ENCODE results near the gene FRMD4A.

FRMD4A gene

GRCh38 chr10:13857451-13857850 is 473.3 kb downstream of the FRMD4A start:
- H3K4me2 ChIP-seq (ENCODE audit: low read depth, low read length) = no peak overlapping the region

DNA sequence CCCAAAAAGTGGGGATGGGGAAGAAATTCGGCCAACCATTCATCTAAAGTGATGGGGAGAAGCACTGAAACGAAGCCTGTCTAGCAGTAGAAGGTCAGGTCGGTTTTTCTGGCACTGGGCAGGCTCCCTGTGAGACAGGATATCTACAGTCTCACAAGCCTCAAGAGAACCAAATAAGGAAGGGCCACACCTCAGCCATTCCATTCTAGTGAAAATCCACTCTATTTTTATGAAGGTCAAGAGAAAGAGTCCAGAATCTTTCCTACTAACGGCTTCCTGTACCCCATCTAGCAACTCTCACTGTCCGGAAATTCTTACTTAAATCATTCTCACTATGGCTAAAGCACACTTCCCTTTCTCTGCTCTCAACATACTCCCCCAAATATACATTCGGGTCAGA is 476.9 kb downstream of the FRMD4A start:
- Histone ChIP-seq H3K27ac (ENCODE audit: low read length) (no peak overlapping the region), H4K20me1 (ENCODE audit: insufficient read depth, low read length) (no peaks in the 10 kb centered on the region), H3K4me1 (ENCODE audit: low read length) (no peaks in the 10 kb centered on the region), H3K79me2 (ENCODE audit: low read length) (no peaks in the 10 kb centered on the region), H3K9me2 (replicated peaks; ENCODE audit: insufficient read depth, low read length) (no peaks in the 10 kb centered on the region), H3K9me3 (replicated peaks; ENCODE audit: insufficient read depth, low read length) (no peaks in the 10 kb centered on the region), H3K36me3 (replicated peaks; ENCODE audit: insufficient read depth, low read length) (no peaks in the 10 kb centered on the region), H3K27me3 (replicated peaks; ENCODE audit: insufficient read depth, low read length) (no peaks in the 10 kb centered on the region), H3K9ac (ENCODE audit: low read length) (no peak overlapping the region), H3K4me3 (ENCODE audit: low read length) (no peak overlapping the region), H3F3A (ENCODE audit: insufficient read depth, low read length) (no peaks in the 10 kb centered on the region), H3K4me2 (ENCODE audit: low read depth, low read length) (no peak overlapping the region), H2AFZ (ENCODE audit: low read length) (no peak overlapping the region)
- TF ChIP-seq EZH2 (optimal IDR thresholded peaks at IDR 0.05; ENCODE audit: low read depth, low read length) = no peak
- no peak for TF ChIP-seq CTCF (IDR thresholded peaks at IDR 0.05; ENCODE audit: low read length)
- no peak for TF ChIP-seq EZH2phosphoT487 (IDR thresholded peaks at IDR 0.05; ENCODE audit: low read length)
- no peak for DNase-seq

More at GRCh38 chr10:13857451-13857850, 473.3 kb downstream of the FRMD4A start:
- no peaks in the 10 kb centered on the region for H3F3A ChIP-seq (ENCODE audit: insufficient read depth, low read length)
- TF ChIP-seq EZH2 (optimal IDR thresholded peaks at IDR 0.05; ENCODE audit: low read depth, low read length) = no peak
- no peak for TF ChIP-seq EZH2phosphoT487 (IDR thresholded peaks at IDR 0.05; ENCODE audit: low read length)
- no peak for TF ChIP-seq CTCF (IDR thresholded peaks at IDR 0.05; ENCODE audit: low read length)
- no peaks in the 10 kb centered on the region for H4K20me1 ChIP-seq (ENCODE audit: insufficient read depth, low read length)
- no peak for DNase-seq
- H3K9me2 ChIP-seq (replicated peaks; ENCODE audit: insufficient read depth, low read length) = no peaks in the 10 kb centered on the region
- H2AFZ ChIP-seq (ENCODE audit: low read length) = no peak overlapping the region
- no peak overlapping the region for H3K4me3 ChIP-seq (ENCODE audit: low read length)
- H3K27ac ChIP-seq (ENCODE audit: low read length) = no peak overlapping the region
- no peaks in the 10 kb centered on the region for H3K27me3 ChIP-seq (replicated peaks; ENCODE audit: insufficient read depth, low read length)
- H3K79me2 ChIP-seq (ENCODE audit: low read length) = no peaks in the 10 kb centered on the region
- H3K4me1 ChIP-seq (ENCODE audit: low read length) = no peaks in the 10 kb centered on the region
- no peaks in the 10 kb centered on the region for H3K9me3 ChIP-seq (replicated peaks; ENCODE audit: insufficient read depth, low read length)
- H3K36me3 ChIP-seq (replicated peaks; ENCODE audit: insufficient read depth, low read length) = no peaks in the 10 kb centered on the region
- no peak overlapping the region for H3K9ac ChIP-seq (ENCODE audit: low read length)

- Histone ChIP-seq H3K36me3 (replicated peaks; ENCODE audit: insufficient read depth, low read length) (no peaks in the 10 kb centered on the region), H3K4me1 (ENCODE audit: low read length) (no peaks in the 10 kb centered on the region), H3K9ac (ENCODE audit: low read length) (no peak overlapping the region), H3K9me2 (replicated peaks; ENCODE audit: insufficient read depth, low read length) (no peaks in the 10 kb centered on the region), H3K4me3 (ENCODE audit: low read length) (no peak overlapping the region), H3K27ac (ENCODE audit: low read length) (no peak overlapping the region), H3F3A (ENCODE audit: insufficient read depth, low read length) (no peaks in the 10 kb centered on the region), H2AFZ (ENCODE audit: low read length) (no peak overlapping the region), H3K4me2 (ENCODE audit: low read depth, low read length) (no peak overlapping the region), H3K79me2 (ENCODE audit: low read length) (no peaks in the 10 kb centered on the region), H3K27me3 (replicated peaks; ENCODE audit: insufficient read depth, low read length) (no peaks in the 10 kb centered on the region), H4K20me1 (ENCODE audit: insufficient read depth, low read length) (no peaks in the 10 kb centered on the region), H3K9me3 (replicated peaks; ENCODE audit: insufficient read depth, low read length) (no peaks in the 10 kb centered on the region)
- no peak for DNase-seq
- TF ChIP-seq CTCF (IDR thresholded peaks at IDR 0.05; ENCODE audit: low read length) (no peak), EZH2phosphoT487 (IDR thresholded peaks at IDR 0.05; ENCODE audit: low read length) (no peak), EZH2 (optimal IDR thresholded peaks at IDR 0.05; ENCODE audit: low read depth, low read length) (no peak)
These were observed 477.9 kb downstream of the FRMD4A start for GRCh38 chr10:13852872-13853271.

All from MM.1S (cell line).